ENCODE data around the gene HSPBP1. TPM values are rescaled to one million over a fixed set of nuclear protein-coding genes. Genes with fewer than 3 reads are reported as not detected.

Gene HSPBP1
- total and polyA plus RNA-seq, 2 of the 4 experiments (the other 2 are of a cell fraction) = 21.0 to 43.2 TPM

DNA sequence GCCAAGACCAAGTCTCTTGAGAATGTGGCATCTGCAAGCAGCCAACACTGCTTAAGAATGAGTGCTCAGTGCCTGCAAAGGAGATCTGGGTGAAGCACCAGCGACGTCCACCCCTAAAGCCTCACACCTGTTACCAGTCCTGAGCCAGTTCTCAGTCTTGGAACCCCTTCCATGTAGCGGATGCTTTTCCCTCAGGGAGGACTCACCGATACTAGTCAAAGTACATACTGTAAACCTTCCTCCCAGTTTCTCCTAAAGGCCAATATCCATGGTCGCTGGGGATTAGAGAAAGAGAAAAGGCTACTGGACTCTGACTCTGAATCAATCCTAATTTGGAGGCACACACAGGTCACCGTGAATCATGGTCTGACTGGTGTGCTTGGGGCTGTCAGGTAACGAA is 66.4 kb downstream of the HSPBP1 start (continued):
- TF ChIP-seq CTCF (conservative IDR thresholded peaks at IDR 0.05; ENCODE audit: low read depth, low read length) (no peak), SMC3 (IDR thresholded peaks at IDR 0.05; ENCODE audit: low read depth, low read length) (no peak), POLR2A (IDR thresholded peaks at IDR 0.05; ENCODE audit: low read depth, low read length) (no peak), MAZ (IDR thresholded peaks at IDR 0.05; ENCODE audit: borderline replicate concordance, low read depth, low read length) (no peak), RAD21 (IDR thresholded peaks at IDR 0.05; ENCODE audit: low read length) (no peak)

DNA sequence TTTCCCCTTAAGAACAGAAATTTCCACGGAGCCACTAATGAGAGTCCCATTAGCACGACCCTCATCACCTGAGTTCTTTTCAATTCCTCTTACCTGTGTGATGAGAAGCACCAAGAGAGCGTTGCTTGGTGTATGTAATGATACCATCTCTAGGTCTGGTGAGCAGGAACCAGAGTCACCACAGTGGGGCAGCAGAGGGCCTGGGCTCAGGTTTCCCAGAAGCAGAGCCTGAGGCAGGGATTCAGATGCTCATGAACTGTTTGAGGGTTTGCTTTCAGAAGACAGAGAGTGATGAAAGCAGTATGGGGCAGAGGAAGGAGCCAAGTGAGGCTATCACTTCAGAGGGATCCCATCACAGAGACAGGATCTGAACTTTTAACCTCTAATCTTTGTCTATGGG is 67.5 kb downstream of the HSPBP1 start:
- intact Hi-C loops (cut with micrococcal nuclease) = no loop called here
- no peak for DNase-seq
- no peak overlapping the region for H2AK5ac ChIP-seq (ENCODE audit: low read depth, low read length)
- no peak overlapping the region for H3K18ac ChIP-seq (ENCODE audit: low read depth, low read length)
- H2BK15ac ChIP-seq (ENCODE audit: low read depth, low read length) = no peak overlapping the region
- H3K56ac ChIP-seq (ENCODE audit: extremely low read depth, insufficient read depth, low read length) = no peak overlapping the region
- peaks cover 14% of the 10 kb centered on the region for H4K20me1 ChIP-seq (ENCODE audit: insufficient read depth, low read length)
- in situ Hi-C loops (cut with MboI; ENCODE audit: low sequenced_read_pairs) = no loop called here
- no peak overlapping the region for H3K4ac ChIP-seq (ENCODE audit: low read depth, low read length)
- H3K23ac ChIP-seq (ENCODE audit: low read depth, low read length) = no peak overlapping the region
- no CpG with 5 or more reads among the region's 3 CpGs for WGBS, 2 experiments (ENCODE audit: extremely low coverage in 2 of 2, insufficient read length in 1 of 2)
- H2AFZ ChIP-seq (replicated peaks; ENCODE audit: low read length, poor library complexity) = no peak overlapping the region
- H3K36me3 ChIP-seq (ENCODE audit: control insufficient read depth, insufficient read depth, low read length) = no peaks in the 10 kb centered on the region
- no peaks in the 10 kb centered on the region for H3K27me3 ChIP-seq (ENCODE audit: control insufficient read depth, insufficient read depth, low read length)
- peaks cover 5% of the 10 kb centered on the region for H3K9me3 ChIP-seq (ENCODE audit: control insufficient read depth, insufficient read depth, low read length)
- H3K27ac ChIP-seq (ENCODE audit: insufficient read depth, low read length) = no peak overlapping the region
- H2AK9ac ChIP-seq (replicated peaks; ENCODE audit: low read depth, low read length, poor library complexity) = no peak overlapping the region
- BruUV-seq (replicated peaks) = no TSS peak
- H3K4me3 ChIP-seq (ENCODE audit: insufficient read depth, low read depth, low read length) = no peak overlapping the region
- no peak overlapping the region for H2BK20ac ChIP-seq (ENCODE audit: low read depth, low read length)
- no peak overlapping the region for H4K91ac ChIP-seq (ENCODE audit: insufficient read depth, low read depth, low read length)
- dilution Hi-C loops (cut with HindIII; ENCODE audit: low sequenced_read_pairs, unreplicated experiment) = no loop called here
- no peaks in the 10 kb centered on the region for H3K79me1 ChIP-seq (ENCODE audit: low read depth in 1 of 2, low read length in 2 of 2)
- no peak overlapping the region for H4K8ac ChIP-seq (ENCODE audit: low read depth in 2 of 2, low read length in 2 of 2)
- POLR2A ChIA-PET (ENCODE audit: unreplicated experiment) = no interaction called here
- peaks cover 19% of the 10 kb centered on the region for H3K4me1 ChIP-seq (ENCODE audit: control insufficient read depth, insufficient read depth, low read length)
- CTCF ChIA-PET = no interaction called here
- ATAC-seq (ENCODE audit: low read depth) = no peak
- H3K14ac ChIP-seq (replicated peaks; ENCODE audit: low read depth, low read length) = no peak overlapping the region
- H3K9me1 ChIP-seq (ENCODE audit: insufficient read depth, low read length) = peaks cover 14% of the 10 kb centered on the region; the same call in 1 of the 2 replicates
- TF ChIP-seq CTCF (conservative IDR thresholded peaks at IDR 0.05; ENCODE audit: low read depth, low read length) (0 out of 2 replicates have a peak, but pooled peaks have one; percentile 19), RFX5 (IDR thresholded peaks at IDR 0.05; ENCODE audit: low read depth, low read length) (no peak)
- no peak overlapping the region for H4K5ac ChIP-seq (ENCODE audit: low read depth, low read length)
- no peak overlapping the region for H3K4me2 ChIP-seq (ENCODE audit: low read depth, low read length)
- H2BK120ac ChIP-seq (ENCODE audit: low read depth, low read length) = no peak overlapping the region
- H2BK5ac ChIP-seq (ENCODE audit: low read depth, low read length, poor library complexity, severe bottlenecking) = no peak overlapping the region
- H3K9ac ChIP-seq (ENCODE audit: low read depth, low read length) = no peak overlapping the region
